ENCODE measurements around the gene APAF1. TPM values are rescaled to one million over a fixed set of nuclear protein-coding genes. Genes with fewer than 3 reads are reported as not detected.
A peak's percentile ranks its signal among the peaks of the same experiment; 100 is the strongest.

The APAF1 gene
- total and polyA plus RNA-seq, 2 of the 13 experiments (the other 11 are each of a cell fraction or from before 2014, with no cell fraction given): 6.0 to 13.0 TPM

GRCh38 chr12:98645572-98646067, 530 bp downstream of the APAF1 start (continued):
- TF ChIP-seq ZNF468 (CRISPR knock-in tag; IDR thresholded peaks at IDR 0.05): no peak
- TF ChIP-seq, protein P1, sequence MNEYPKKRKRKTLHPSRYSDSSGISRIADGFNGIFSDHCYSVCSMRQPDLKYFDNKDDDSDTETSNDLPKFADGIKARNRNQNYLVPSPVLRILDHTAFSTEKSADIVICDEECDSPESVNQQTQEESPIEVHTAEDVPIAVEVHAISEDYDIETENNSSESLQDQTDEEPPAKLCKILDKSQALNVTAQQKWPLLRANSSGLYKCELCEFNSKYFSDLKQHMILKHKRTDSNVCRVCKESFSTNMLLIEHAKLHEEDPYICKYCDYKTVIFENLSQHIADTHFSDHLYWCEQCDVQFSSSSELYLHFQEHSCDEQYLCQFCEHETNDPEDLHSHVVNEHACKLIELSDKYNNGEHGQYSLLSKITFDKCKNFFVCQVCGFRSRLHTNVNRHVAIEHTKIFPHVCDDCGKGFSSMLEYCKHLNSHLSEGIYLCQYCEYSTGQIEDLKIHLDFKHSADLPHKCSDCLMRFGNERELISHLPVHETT (CRISPR knock-in tag; conservative IDR thresholded peaks at IDR 0.05): no peak
- TF ChIP-seq ZNF75D (CRISPR knock-in tag; IDR thresholded peaks at IDR 0.05; ENCODE audit: borderline replicate concordance): no peak
- 0 out of 2 replicates have a peak, but pooled peaks have one; percentile 23 for TF ChIP-seq ZNF776 (CRISPR knock-in tag; IDR thresholded peaks at IDR 0.05)
- no peak for TF ChIP-seq ZNF678 (CRISPR knock-in tag; IDR thresholded peaks at IDR 0.05)
- TF ChIP-seq, protein P2, sequence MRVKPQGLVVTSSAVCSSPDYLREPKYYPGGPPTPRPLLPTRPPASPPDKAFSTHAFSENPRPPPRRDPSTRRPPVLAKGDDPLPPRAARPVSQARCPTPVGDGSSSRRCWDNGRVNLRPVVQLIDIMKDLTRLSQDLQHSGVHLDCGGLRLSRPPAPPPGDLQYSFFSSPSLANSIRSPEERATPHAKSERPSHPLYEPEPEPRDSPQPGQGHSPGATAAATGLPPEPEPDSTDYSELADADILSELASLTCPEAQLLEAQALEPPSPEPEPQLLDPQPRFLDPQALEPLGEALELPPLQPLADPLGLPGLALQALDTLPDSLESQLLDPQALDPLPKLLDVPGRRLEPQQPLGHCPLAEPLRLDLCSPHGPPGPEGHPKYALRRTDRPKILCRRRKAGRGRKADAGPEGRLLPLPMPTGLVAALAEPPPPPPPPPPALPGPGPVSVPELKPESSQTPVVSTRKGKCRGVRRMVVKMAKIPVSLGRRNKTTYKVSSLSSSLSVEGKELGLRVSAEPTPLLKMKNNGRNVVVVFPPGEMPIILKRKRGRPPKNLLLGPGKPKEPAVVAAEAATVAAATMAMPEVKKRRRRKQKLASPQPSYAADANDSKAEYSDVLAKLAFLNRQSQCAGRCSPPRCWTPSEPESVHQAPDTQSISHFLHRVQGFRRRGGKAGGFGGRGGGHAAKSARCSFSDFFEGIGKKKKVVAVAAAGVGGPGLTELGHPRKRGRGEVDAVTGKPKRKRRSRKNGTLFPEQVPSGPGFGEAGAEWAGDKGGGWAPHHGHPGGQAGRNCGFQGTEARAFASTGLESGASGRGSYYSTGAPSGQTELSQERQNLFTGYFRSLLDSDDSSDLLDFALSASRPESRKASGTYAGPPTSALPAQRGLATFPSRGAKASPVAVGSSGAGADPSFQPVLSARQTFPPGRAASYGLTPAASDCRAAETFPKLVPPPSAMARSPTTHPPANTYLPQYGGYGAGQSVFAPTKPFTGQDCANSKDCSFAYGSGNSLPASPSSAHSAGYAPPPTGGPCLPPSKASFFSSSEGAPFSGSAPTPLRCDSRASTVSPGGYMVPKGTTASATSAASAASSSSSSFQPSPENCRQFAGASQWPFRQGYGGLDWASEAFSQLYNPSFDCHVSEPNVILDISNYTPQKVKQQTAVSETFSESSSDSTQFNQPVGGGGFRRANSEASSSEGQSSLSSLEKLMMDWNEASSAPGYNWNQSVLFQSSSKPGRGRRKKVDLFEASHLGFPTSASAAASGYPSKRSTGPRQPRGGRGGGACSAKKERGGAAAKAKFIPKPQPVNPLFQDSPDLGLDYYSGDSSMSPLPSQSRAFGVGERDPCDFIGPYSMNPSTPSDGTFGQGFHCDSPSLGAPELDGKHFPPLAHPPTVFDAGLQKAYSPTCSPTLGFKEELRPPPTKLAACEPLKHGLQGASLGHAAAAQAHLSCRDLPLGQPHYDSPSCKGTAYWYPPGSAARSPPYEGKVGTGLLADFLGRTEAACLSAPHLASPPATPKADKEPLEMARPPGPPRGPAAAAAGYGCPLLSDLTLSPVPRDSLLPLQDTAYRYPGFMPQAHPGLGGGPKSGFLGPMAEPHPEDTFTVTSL (CRISPR knock-in tag; IDR thresholded peaks at IDR 0.05; ENCODE audit: borderline replicate concordance): no peak; the same call in 1 of the 2 replicates
- no peak for TF ChIP-seq SAP130 (CRISPR knock-in tag; IDR thresholded peaks at IDR 0.05; ENCODE audit: low read depth)
- TF ChIP-seq PHF20 (CRISPR knock-in tag; IDR thresholded peaks at IDR 0.05): no peak
- TF ChIP-seq ZNF749 (CRISPR knock-in tag; IDR thresholded peaks at IDR 0.05; ENCODE audit: borderline replicate concordance): no peak
- TF ChIP-seq ZNF777 (CRISPR knock-in tag; IDR thresholded peaks at IDR 0.05): peak; percentile 63
- TF ChIP-seq ZIK1 (CRISPR knock-in tag; IDR thresholded peaks at IDR 0.05; ENCODE audit: borderline replicate concordance, low read depth): no peak
- TF ChIP-seq, protein P3, sequence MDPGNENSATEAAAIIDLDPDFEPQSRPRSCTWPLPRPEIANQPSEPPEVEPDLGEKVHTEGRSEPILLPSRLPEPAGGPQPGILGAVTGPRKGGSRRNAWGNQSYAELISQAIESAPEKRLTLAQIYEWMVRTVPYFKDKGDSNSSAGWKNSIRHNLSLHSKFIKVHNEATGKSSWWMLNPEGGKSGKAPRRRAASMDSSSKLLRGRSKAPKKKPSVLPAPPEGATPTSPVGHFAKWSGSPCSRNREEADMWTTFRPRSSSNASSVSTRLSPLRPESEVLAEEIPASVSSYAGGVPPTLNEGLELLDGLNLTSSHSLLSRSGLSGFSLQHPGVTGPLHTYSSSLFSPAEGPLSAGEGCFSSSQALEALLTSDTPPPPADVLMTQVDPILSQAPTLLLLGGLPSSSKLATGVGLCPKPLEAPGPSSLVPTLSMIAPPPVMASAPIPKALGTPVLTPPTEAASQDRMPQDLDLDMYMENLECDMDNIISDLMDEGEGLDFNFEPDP (CRISPR knock-in tag; conservative IDR thresholded peaks at IDR 0.05): 0 out of 2 replicates have a peak, but pooled peaks have one; percentile 86
- no peak for TF ChIP-seq ZNF431 (CRISPR knock-in tag; IDR thresholded peaks at IDR 0.05; ENCODE audit: borderline replicate concordance, low read depth)
- TF ChIP-seq KDM4B (CRISPR knock-in tag; IDR thresholded peaks at IDR 0.05): 0 out of 2 replicates have a peak, but pooled peaks have one; percentile 3
- 0 out of 2 replicates have a peak, but pooled peaks have one; percentile 0 for TF ChIP-seq NR0B2 (CRISPR knock-in tag; IDR thresholded peaks at IDR 0.05)
- TF ChIP-seq, protein P4, sequence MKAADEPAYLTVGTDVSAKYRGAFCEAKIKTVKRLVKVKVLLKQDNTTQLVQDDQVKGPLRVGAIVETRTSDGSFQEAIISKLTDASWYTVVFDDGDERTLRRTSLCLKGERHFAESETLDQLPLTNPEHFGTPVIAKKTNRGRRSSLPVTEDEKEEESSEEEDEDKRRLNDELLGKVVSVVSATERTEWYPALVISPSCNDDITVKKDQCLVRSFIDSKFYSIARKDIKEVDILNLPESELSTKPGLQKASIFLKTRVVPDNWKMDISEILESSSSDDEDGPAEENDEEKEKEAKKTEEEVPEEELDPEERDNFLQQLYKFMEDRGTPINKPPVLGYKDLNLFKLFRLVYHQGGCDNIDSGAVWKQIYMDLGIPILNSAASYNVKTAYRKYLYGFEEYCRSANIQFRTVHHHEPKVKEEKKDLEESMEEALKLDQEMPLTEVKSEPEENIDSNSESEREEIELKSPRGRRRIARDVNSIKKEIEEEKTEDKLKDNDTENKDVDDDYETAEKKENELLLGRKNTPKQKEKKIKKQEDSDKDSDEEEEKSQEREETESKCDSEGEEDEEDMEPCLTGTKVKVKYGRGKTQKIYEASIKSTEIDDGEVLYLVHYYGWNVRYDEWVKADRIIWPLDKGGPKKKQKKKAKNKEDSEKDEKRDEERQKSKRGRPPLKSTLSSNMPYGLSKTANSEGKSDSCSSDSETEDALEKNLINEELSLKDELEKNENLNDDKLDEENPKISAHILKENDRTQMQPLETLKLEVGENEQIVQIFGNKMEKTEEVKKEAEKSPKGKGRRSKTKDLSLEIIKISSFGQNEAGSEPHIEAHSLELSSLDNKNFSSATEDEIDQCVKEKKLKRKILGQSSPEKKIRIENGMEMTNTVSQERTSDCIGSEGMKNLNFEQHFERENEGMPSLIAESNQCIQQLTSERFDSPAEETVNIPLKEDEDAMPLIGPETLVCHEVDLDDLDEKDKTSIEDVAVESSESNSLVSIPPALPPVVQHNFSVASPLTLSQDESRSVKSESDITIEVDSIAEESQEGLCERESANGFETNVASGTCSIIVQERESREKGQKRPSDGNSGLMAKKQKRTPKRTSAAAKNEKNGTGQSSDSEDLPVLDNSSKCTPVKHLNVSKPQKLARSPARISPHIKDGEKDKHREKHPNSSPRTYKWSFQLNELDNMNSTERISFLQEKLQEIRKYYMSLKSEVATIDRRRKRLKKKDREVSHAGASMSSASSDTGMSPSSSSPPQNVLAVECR (CRISPR knock-in tag; IDR thresholded peaks at IDR 0.05; ENCODE audit: borderline replicate concordance): no peak
